HG03196 (cell line): ENCODE measurements around the gene PTPRE.
"Not testable (repeated sequence)": the region's sequence is repeated elsewhere in the genome, so short reads cannot be mapped to it uniquely, and the experiment has no call there.

Experiments used
- ATAC-seq: cut with Tn5 transposase; IDR thresholded peaks from one replicate; pipeline ENCODE4 v1.9.1; 2021; ENCODE audit not compliant: unreplicated experiment

The PTPRE gene

GRCh38 chr10:128087146-128087883 lies 180.4 kb downstream of the PTPRE start:
- ATAC-seq = no peak

- no peak for ATAC-seq
These were observed 181.2 kb downstream of the PTPRE start for GRCh38 chr10:128087884-128088709.

- ATAC-seq = no peak
These were observed 184.8 kb downstream of the PTPRE start for GRCh38 chr10:128091636-128092210.

GRCh38 chr10:128092454-128092853 lies 185.6 kb downstream of the PTPRE start:
- ATAC-seq = no peak

- ATAC-seq = not testable (repeated sequence)
These were observed 187.7 kb downstream of the PTPRE start for GRCh38 chr10:128094596-128094995.

GRCh38 chr10:128095027-128095752 lies 188.3 kb downstream of the PTPRE start:
- ATAC-seq = peak; percentile 58

GRCh38 chr10:128095753-128096469 lies 189.0 kb downstream of the PTPRE start:
- peak; percentile 40 for ATAC-seq

- no peak for ATAC-seq
These were observed 189.7 kb downstream of the PTPRE start for GRCh38 chr10:128096486-128097199.

- no peak for ATAC-seq
These were observed 190.9 kb downstream of the PTPRE start for GRCh38 chr10:128097783-128098182.

- no peak for ATAC-seq
These were observed 191.7 kb downstream of the PTPRE start for GRCh38 chr10:128098631-128099030.

GRCh38 chr10:128099901-128100300 lies 193.0 kb downstream of the PTPRE start:
- no peak for ATAC-seq

GRCh38 chr10:128101901-128102300 lies 195.0 kb downstream of the PTPRE start:
- no peak for ATAC-seq

GRCh38 chr10:128102480-128103228 lies 195.8 kb downstream of the PTPRE start:
- ATAC-seq = no peak

GRCh38 chr10:128103229-128103714 lies 196.4 kb downstream of the PTPRE start:
- ATAC-seq = no peak

- no peak for ATAC-seq
These were observed 198.5 kb downstream of the PTPRE start for GRCh38 chr10:128105383-128105782.

- no peak for ATAC-seq
These were observed 202.8 kb downstream of the PTPRE start for GRCh38 chr10:128109707-128110106.

- ATAC-seq = no peak
These were observed 203.4 kb downstream of the PTPRE start for GRCh38 chr10:128110339-128110738.

- ATAC-seq = no peak
These were observed 204.8 kb downstream of the PTPRE start for GRCh38 chr10:128111696-128112095.

GRCh38 chr10:128113026-128113425 lies 206.1 kb downstream of the PTPRE start:
- ATAC-seq = no peak
